8988T (cell line): ENCODE data around the gene HDAC10.

Source experiments
- DNase-seq: peaks from one replicate; pipeline ENCODE4 v3.0.0; 2011

Gene HDAC10

GRCh38 chr22:50197856-50198623, 53.0 kb downstream of the HDAC10 start:
- DNase-seq, result no peak

DNA sequence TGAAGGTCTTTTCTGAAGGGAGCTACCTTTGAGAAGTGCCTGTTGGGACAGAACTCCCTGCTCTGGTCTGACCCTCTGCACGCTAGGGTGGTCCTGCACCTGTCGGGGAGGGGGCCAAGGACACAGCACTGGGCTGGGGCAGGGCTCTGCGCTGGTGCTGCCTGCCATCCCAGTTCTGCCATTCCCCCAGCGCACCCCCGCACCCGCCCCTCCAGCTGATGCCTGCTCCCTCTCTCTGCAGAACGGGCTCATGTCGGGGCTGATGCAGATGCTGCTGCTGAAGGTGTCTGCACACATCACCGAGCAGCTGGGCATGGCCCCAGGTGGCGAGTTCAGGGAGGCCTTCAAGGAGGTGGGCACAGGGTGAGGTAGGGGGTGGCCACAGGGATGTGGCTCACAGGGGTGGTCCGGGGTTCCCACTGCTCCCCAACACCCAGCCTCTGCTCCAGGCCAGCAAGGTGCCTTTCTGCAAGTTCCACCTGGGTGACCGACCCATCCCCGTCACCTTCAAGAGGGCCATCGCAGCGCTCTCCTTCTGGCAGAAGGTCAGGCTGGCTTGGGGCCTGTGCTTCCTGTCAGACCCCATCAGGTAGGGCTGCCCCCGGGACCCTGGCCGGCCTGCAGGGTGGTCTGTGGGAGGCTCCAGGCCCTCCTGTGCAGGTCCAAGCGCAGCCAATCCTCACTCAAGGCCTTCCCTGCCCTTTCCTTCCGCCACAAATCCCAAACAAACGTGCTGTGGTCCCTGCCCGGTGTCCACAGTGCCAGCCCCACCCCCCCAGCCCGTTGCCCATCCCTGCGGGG, 53.9 kb downstream of the HDAC10 start:
- DNase-seq, result no peak

- DNase-seq, result no peak
Measured at GRCh38 chr22:50196256-50196655, 54.8 kb downstream of the HDAC10 start.
